ENCODE data around the gene GOLM1.

DNA sequence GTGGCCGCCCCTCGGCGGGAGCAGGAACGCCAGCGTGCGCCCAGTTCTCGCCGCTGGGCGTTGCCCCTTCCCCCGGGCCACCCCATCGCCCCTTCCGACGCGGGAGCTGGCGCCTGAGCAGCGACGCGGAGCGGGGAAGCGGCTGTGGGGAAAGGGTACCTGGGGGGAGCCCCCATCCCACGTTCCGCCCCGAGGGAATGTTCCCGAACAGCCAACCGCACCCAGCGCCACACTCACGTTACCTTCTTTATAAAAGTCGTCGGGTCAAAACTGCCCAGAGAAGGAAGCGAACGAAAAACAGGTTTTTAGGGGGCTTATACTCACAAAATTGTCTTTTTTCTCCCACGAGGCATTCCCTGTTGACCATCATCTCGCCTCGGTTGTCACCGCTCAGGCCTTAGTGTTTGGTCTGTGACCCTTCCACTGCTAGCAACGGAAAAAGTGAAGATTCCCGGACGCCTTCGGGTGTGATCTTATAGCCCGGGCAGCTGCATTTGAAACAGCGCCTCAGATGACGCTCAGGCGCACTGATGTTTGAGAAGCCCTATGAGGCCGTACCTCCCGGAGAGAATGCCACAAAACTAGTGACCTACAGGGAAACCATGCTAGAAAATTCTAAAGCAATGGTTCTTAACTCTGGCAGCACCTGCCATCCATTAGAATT lies 475 bp upstream of the GOLM1 start:
- TF ChIP-seq, protein P1, sequence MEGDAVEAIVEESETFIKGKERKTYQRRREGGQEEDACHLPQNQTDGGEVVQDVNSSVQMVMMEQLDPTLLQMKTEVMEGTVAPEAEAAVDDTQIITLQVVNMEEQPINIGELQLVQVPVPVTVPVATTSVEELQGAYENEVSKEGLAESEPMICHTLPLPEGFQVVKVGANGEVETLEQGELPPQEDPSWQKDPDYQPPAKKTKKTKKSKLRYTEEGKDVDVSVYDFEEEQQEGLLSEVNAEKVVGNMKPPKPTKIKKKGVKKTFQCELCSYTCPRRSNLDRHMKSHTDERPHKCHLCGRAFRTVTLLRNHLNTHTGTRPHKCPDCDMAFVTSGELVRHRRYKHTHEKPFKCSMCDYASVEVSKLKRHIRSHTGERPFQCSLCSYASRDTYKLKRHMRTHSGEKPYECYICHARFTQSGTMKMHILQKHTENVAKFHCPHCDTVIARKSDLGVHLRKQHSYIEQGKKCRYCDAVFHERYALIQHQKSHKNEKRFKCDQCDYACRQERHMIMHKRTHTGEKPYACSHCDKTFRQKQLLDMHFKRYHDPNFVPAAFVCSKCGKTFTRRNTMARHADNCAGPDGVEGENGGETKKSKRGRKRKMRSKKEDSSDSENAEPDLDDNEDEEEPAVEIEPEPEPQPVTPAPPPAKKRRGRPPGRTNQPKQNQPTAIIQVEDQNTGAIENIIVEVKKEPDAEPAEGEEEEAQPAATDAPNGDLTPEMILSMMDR (IDR thresholded peaks at IDR 0.05): no peak
- no peak for TF ChIP-seq EZH2 (IDR thresholded peaks at IDR 0.05; ENCODE audit: borderline replicate concordance, insufficient read depth, low read depth, low read length, poor library complexity, severe bottlenecking)
